ENCODE results near the gene FBRSL1.

DNA sequence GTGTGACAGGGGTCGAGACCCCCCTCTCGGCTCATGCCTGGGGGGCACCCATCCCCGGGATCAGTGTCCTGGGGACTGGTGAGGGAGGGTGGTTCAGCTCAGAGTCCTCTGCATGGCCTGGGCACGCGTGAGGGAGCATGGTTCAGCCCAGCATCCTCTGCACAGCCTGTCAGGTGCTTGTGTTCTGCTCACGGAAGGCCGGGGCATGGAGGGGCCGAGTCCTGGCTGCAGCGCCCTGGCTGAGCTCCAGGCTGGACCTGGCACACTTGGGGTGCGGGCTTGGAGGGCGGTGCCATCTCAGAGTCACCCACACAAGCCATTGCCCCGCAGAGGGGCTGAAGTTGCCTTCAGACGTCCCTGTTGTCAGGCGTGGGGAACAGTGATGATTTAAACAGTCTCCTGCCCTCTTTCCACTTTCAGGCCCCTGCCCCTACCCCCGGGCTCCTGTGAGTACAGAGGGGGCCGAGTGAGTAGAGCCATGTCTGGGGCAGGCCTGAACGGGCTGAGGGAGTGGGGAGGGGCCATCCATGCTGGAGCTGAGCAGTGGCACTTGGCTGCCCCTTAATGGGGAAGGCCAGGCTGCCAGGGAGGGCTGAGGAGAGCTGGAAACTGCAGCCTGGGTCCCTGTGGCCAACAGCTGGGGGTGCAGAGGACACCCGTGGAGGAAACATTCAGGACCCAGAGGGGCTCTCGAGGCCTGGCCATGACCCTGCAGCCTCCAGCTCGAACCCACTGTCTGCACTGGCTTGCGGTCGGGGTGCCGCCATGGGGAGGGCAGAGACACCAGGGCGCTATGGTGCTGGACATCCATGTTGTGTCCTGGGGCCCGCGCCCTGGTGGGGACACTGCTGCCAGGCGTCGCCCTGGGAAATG lies 22.5 kb downstream of the FBRSL1 start:
- TF ChIP-seq, protein P1, sequence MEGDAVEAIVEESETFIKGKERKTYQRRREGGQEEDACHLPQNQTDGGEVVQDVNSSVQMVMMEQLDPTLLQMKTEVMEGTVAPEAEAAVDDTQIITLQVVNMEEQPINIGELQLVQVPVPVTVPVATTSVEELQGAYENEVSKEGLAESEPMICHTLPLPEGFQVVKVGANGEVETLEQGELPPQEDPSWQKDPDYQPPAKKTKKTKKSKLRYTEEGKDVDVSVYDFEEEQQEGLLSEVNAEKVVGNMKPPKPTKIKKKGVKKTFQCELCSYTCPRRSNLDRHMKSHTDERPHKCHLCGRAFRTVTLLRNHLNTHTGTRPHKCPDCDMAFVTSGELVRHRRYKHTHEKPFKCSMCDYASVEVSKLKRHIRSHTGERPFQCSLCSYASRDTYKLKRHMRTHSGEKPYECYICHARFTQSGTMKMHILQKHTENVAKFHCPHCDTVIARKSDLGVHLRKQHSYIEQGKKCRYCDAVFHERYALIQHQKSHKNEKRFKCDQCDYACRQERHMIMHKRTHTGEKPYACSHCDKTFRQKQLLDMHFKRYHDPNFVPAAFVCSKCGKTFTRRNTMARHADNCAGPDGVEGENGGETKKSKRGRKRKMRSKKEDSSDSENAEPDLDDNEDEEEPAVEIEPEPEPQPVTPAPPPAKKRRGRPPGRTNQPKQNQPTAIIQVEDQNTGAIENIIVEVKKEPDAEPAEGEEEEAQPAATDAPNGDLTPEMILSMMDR (IDR thresholded peaks at IDR 0.05; ENCODE audit: extremely low read depth in 1 of 2, insufficient read depth in 1 of 2, low read depth in 1 of 2, low read length in 2 of 2), result no peak
- TF ChIP-seq POLR2A (IDR thresholded peaks at IDR 0.05; ENCODE audit: low read depth, low read length), result no peak
- TF ChIP-seq MYC (IDR thresholded peaks at IDR 0.05; ENCODE audit: low read depth, low read length), result no peak
- no peak for TF ChIP-seq EZH2 (IDR thresholded peaks at IDR 0.05; ENCODE audit: borderline replicate concordance, low read depth, low read length, severe bottlenecking)
- TF ChIP-seq JUN (IDR thresholded peaks at IDR 0.05; ENCODE audit: borderline replicate concordance, insufficient read depth, insufficient read length, low read depth), result no peak
- no peak for TF ChIP-seq POLR2AphosphoS5 (IDR thresholded peaks at IDR 0.05; ENCODE audit: insufficient read depth, low read depth, low read length)
- TF ChIP-seq FOS (IDR thresholded peaks at IDR 0.05; ENCODE audit: borderline replicate concordance, insufficient read depth, low read length), result no peak
- TF ChIP-seq MAX (IDR thresholded peaks at IDR 0.05; ENCODE audit: insufficient read depth, insufficient read length), result no peak
